ENCODE measurements around the gene MUC13. TPM values are rescaled to one million over a fixed set of nuclear protein-coding genes. Genes with fewer than 3 reads are reported as not detected.

The MUC13 gene
- total and polyA plus RNA-seq, 2 donors = not detected

DNA sequence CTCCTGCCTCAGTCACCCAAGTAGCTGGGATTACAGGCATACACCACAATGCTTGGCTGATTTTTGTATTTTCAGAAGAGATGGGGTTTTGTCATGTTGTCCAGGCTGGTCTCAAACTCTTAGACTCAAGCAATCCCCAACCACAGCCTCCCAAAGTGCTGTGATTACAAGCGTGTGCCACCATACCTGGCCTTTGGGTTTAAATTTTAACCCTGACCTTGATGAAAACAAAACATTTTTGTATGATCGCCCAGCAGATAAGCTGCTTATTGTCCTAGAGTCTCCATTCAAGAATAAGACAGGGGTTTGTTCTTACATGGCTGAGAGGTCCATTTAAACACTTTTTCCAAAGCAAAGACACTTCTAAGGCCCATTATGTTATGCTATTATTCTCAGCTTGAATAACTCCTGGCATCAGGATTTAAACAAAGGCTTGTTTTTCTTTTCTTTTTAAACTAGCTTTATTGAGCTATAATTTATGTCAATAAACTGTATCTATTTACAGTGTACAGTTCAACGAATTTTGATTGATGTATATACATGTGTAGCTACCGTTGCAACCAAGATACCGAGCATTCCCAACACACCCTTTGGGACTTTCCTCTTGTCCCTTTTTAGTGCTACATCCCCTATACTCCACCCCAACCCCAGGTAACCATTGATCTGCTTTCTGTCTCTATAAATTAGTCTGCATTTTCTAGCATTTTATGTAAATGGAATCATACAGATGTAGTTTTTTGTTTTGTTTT is 1.4 kb upstream of the MUC13 start:
- Histone ChIP-seq H3K36me3 (ENCODE audit: insufficient read depth) (no peaks in the 10 kb centered on the region), H3K4me1 (ENCODE audit: insufficient read depth) (no peaks in the 10 kb centered on the region), H3K4me3 (ENCODE audit: low read depth, low read length) (no peak overlapping the region), H3K27ac (ENCODE audit: low read depth) (no peak overlapping the region)
- 81% methylated on average over 5 of the region's 5 CpGs for WGBS
- DNase-seq (ENCODE audit: extremely low spot score) = no peak

DNA sequence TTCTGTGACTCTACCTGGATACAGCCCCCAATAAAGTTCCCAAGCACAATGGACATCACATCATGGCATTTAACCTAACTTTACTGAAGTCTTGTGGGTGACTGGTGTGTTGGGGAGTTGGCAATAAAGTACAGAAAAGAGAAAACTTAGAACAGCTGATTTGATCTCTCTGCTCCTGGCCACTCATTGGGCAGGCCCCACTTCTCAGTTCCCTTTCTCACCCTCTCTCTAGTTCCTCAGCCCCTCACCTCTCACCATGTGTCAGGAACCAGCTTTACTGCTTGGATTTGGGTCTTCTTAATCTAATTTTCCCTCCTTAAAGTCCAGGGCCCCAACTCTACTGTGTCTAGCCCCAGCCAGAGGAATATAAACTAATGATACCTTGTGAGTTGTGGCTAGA is 713 bp upstream of the MUC13 start:
- Histone ChIP-seq H3K36me3 (ENCODE audit: insufficient read depth) (no peaks in the 10 kb centered on the region), H3K27ac (ENCODE audit: low read depth) (no peak overlapping the region), H3K4me3 (ENCODE audit: low read depth, low read length) (no peak overlapping the region), H3K4me1 (ENCODE audit: insufficient read depth) (no peaks in the 10 kb centered on the region)
- DNase-seq (ENCODE audit: extremely low spot score) = no peak

DNA sequence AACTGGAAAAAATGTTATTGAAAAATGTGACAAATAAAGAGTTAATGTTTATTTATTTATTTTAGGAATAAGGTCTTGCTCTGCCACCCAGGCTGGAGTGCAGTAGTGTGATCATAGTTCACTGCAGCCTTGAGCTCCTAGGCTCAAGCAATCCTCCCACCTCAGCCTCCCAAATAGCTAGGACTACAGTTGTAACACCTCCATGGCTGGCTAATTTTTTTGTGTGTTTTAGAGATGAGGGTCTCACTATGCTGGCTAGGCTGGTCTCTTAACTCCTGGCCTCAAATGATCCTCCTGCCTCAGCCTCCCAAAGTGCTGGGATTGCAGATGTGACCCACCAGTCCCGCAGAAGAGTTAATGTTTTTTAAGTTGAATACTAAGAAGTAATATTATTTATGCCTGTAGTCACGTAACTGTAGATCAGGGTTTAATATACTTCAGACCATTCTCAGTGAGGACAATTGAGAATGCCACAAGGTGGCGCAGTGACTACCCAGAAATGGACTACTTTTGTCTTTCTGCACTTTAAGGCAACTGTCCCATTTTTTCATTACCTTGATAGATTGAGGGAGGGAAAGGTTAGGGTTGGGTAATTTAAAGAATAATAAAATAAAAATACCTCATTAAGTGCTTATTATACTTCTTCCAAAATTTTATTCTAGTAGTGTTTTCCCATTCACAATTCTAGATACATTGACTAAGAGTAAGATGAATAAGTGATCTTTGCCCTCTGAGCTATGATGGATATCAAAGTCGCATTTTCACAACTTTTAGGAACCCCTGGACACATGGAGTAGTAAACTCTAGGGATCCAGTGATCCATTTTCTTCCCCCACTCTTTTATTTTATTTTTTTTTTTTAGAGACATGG is 6.0 kb downstream of the MUC13 start:
- no peak for DNase-seq (ENCODE audit: extremely low spot score)
- H3K4me3 ChIP-seq (ENCODE audit: low read depth, low read length) = no peak overlapping the region
- no peak overlapping the region for H3K27ac ChIP-seq (ENCODE audit: low read depth)
- WGBS = 29% methylated on average over 4 of the region's 4 CpGs
- H3K36me3 ChIP-seq (ENCODE audit: insufficient read depth) = no peaks in the 10 kb centered on the region
- no peaks in the 10 kb centered on the region for H3K4me1 ChIP-seq (ENCODE audit: insufficient read depth)

DNA sequence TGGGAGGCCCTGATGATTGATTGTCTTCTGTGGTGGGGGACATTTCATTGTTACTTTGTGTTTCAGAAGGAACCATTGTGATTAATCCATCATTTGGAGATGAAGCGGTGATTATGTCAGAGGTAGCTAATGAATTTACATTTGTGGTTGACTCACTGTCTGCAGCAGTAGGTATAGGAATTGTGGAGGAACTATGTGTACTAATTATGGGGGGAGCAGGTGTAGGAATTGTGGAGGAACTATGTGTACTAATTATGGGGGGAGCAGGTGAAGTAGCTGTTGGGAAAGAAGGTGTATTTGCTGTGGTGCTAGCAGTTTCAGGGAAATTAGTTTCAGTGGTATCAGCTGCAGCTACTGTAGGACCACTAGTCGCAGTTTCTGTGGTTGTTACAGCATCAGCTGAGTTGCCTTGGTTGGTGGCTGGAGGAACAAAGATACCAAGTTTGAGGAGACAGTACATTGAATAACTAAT is 6.9 kb downstream of the MUC13 start:
- Histone ChIP-seq H3K27ac (ENCODE audit: low read depth) (no peak overlapping the region), H3K4me1 (ENCODE audit: insufficient read depth) (no peaks in the 10 kb centered on the region), H3K4me3 (ENCODE audit: low read depth, low read length) (no peak overlapping the region), H3K36me3 (ENCODE audit: insufficient read depth) (no peaks in the 10 kb centered on the region)
- WGBS = 93% methylated on average over 2 of the region's 2 CpGs
- DNase-seq (ENCODE audit: extremely low spot score) = no peak

DNA sequence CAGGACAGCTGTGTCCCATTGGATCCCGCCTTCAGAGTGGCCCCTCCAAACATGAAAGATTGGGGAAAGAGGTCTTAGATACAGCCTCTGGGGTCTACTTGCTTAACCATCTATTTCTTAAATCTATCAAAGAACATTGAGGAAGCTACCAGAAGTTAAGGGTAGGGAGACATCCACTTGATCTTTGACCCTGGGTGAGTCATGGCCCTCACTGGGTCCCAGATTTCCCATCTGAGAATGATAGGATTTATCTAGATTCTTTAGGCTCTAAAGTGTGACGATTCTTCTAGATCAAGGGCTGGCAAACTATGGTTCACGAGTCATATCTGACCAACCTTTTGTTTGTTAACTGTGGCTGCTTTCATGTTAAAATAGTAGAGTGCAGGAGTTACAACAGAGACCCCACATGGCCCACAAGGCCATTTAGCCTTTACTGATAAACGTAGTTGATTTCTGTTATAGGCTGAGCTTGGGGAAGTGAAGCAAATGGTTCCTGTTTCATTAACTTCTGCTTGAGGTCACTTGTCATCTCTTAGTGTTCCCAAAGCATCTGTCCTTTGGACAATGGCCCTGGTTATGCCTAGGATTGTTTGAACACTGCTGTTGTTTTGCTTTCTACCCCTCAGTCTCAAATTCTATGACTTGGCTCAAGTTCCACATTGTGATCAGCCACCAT is 8.0 kb downstream of the MUC13 start:
- no peak overlapping the region for H3K4me3 ChIP-seq (ENCODE audit: low read depth, low read length)
- no peaks in the 10 kb centered on the region for H3K4me1 ChIP-seq (ENCODE audit: insufficient read depth)
- H3K27ac ChIP-seq (ENCODE audit: low read depth) = no peak overlapping the region
- WGBS = 84% methylated on average over 4 of the region's 4 CpGs
- no peaks in the 10 kb centered on the region for H3K36me3 ChIP-seq (ENCODE audit: insufficient read depth)
- no peak for DNase-seq (ENCODE audit: extremely low spot score)

DNA sequence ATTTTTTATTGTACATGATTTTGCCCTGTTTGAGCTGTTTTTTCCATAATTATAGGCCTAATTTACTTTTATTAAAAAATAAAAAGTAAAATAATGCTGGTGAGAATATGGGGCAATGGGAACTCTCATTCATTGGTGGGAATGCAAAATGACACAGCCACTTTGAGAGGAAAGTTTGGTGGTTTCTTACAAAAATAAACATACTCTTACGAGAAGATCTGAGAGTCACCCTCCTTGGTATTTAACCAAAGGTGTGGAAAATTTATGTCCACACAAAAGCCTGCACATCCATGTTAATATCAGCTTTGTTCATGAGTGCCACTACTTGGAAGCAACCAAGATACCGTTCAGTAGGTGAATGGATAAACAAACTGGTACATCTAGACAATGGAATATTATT is 9.8 kb downstream of the MUC13 start:
- WGBS = 83% methylated on average over 2 of the region's 2 CpGs
- no peak for DNase-seq (ENCODE audit: extremely low spot score)
- Histone ChIP-seq H3K27ac (ENCODE audit: low read depth) (no peak overlapping the region), H3K4me3 (ENCODE audit: low read depth, low read length) (no peak overlapping the region), H3K36me3 (ENCODE audit: insufficient read depth) (no peaks in the 10 kb centered on the region), H3K4me1 (ENCODE audit: insufficient read depth) (no peaks in the 10 kb centered on the region)

DNA sequence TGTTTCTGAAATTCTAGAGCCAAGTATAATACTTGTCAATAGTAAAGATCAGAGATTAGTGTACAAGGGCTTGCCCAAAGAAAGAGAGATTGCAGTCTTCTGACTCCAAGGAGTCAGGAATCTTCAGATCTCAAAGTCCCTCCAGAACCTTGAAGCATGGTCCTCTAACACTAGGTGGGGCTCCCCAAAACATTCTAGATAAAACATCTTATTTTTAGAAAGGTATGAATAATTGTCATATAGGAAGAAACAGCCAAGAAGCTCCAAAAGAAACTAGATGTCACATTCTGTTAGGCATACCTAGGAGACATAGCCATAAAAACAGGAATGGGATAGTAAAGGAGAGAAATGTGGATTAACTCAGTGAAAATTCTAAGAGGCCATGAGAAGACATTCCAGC is 10.7 kb downstream of the MUC13 start:
- Histone ChIP-seq H3K4me3 (ENCODE audit: low read depth, low read length) (no peak overlapping the region), H3K4me1 (ENCODE audit: insufficient read depth) (no peaks in the 10 kb centered on the region), H3K36me3 (ENCODE audit: insufficient read depth) (no peaks in the 10 kb centered on the region), H3K27ac (ENCODE audit: low read depth) (no peak overlapping the region)
- no peak for DNase-seq (ENCODE audit: extremely low spot score)

DNA sequence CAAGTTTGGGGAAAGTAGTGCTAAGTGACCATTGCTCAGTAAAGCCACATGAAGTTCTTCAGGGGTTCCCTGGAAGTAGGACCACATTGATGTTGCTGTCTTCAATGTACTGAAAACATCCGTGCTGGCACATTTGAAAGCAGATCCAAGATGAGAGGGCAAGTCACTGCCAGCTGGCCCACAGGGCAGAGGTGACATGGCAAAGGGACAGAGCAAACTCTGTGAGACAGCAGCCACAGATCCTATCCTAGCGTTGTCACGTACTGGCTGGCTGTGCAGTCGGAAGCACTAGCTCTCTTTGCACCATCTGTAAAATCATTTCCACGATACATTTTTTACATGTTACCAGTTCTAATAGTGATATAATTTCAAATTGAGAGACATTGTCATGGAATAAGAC is 13.8 kb downstream of the MUC13 start:
- whole genome bisulfite sequencing = 93% methylated on average over 5 of the region's 5 CpGs
- no peak overlapping the region for H3K27ac ChIP-seq (ENCODE audit: low read depth)
- H3K36me3 ChIP-seq (ENCODE audit: insufficient read depth) = no peaks in the 10 kb centered on the region
- no peak overlapping the region for H3K4me3 ChIP-seq (ENCODE audit: low read depth, low read length)
- H3K4me1 ChIP-seq (ENCODE audit: insufficient read depth) = no peaks in the 10 kb centered on the region
- DNase-seq (ENCODE audit: extremely low spot score) = no peak

DNA sequence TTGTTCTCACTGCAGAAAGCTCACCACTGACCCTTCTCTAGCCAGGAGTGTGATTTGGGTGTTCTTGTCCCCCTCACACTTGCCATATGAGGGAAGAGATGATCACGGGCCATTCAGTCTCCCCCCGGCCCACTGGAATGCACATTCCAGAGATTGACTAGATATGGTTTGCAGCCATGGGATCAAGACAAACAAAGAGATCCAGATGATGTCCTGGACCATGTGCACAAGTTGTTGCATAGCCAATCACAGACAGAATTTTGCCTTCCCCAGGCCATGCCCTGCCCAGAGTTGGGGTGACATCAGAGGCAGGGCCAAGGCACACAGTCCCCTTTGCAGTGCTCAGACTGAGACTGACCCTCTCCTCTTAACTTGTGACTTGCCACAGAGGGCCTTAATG is 14.8 kb downstream of the MUC13 start:
- DNase-seq (ENCODE audit: extremely low spot score) = no peak
- Histone ChIP-seq H3K27ac (ENCODE audit: low read depth) (no peak overlapping the region), H3K36me3 (ENCODE audit: insufficient read depth) (no peaks in the 10 kb centered on the region), H3K4me3 (ENCODE audit: low read depth, low read length) (no peak overlapping the region), H3K4me1 (ENCODE audit: insufficient read depth) (no peaks in the 10 kb centered on the region)
- WGBS = 15% methylated on average over 2 of the region's 2 CpGs

DNA sequence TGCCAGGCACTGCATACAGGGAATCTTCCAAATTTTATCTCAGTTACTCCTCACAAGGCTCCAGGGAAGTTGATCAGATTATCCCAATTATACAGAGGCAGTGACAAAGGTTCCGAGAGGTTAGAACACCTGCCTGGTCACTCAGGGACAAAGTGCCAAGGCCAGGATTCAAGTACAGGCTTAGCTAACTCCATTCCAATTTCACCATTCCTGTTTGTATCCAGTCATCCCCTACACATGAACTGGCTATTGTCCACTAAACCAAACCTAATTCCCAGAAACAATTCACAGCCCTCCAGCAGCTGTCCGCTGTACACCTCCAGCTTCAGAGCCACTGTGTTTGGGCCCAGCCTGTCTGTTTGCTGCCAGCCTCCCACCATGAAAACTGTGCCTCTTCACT is 16.0 kb downstream of the MUC13 start:
- H3K36me3 ChIP-seq (ENCODE audit: insufficient read depth) = no peaks in the 10 kb centered on the region
- H3K4me3 ChIP-seq (ENCODE audit: low read depth, low read length) = no peak overlapping the region
- WGBS = over 99% methylated on average over 2 of the region's 2 CpGs
- H3K27ac ChIP-seq (ENCODE audit: low read depth) = no peak overlapping the region
- no peaks in the 10 kb centered on the region for H3K4me1 ChIP-seq (ENCODE audit: insufficient read depth)
- DNase-seq (ENCODE audit: extremely low spot score) = no peak

DNA sequence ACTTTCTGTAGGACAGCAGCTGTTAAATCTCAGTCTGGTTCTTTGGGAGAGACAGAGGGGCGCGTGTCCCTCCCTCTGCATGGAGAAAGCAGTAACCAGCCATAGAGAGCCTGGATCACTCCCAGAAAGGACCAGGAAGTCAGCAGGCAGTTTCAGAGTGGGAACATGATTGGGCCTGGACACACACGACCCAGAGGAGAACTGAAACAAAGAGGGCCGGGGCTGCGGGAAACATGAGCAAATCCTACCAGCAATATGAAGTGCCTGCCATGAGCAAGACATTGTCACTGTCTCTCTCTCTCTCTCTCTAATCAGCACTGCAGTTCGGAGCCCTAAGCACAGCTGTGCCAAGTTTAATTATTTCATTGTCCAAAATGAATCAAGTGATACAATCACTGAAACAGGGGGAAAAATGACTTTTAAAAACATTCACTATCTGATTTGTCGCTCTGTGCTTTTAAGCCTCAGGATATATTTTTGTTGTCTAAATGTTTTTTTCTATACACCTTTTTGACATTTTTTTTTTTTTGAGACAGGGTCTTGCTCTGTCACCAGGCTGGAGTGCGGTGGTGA is 17.6 kb downstream of the MUC13 start:
- DNase-seq (ENCODE audit: extremely low spot score) = no peak
- H3K4me3 ChIP-seq (ENCODE audit: low read depth, low read length) = no peak overlapping the region
- 63% methylated on average over 8 of the region's 8 CpGs for WGBS
- H3K4me1 ChIP-seq (ENCODE audit: insufficient read depth) = no peaks in the 10 kb centered on the region
- no peak overlapping the region for H3K27ac ChIP-seq (ENCODE audit: low read depth)
- no peaks in the 10 kb centered on the region for H3K36me3 ChIP-seq (ENCODE audit: insufficient read depth)

DNA sequence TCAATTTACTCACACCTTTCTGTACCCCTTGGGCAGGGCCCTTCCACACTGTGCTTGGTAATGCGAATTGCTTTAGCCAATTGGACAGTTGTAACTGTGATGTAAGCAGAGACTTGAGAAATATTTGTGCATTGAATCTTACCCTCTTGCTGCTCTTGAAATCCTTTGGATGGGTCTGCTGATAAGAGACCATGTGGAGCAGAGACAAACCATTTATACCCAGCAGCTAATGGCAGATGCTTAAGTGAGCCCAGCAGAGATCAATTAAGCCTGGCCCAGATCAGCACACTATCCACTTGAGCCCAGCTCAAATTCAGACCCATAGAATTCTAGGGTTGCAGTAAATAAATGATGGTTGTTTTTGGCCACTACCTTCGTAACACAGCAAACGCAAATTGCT is 19.3 kb downstream of the MUC13 start:
- no peak overlapping the region for H3K4me3 ChIP-seq (ENCODE audit: low read depth, low read length)
- no peak overlapping the region for H3K27ac ChIP-seq (ENCODE audit: low read depth)
- WGBS = 91% methylated on average over 3 of the region's 3 CpGs
- DNase-seq (ENCODE audit: extremely low spot score) = no peak
- no peaks in the 10 kb centered on the region for H3K36me3 ChIP-seq (ENCODE audit: insufficient read depth)
- no peaks in the 10 kb centered on the region for H3K4me1 ChIP-seq (ENCODE audit: insufficient read depth)

DNA sequence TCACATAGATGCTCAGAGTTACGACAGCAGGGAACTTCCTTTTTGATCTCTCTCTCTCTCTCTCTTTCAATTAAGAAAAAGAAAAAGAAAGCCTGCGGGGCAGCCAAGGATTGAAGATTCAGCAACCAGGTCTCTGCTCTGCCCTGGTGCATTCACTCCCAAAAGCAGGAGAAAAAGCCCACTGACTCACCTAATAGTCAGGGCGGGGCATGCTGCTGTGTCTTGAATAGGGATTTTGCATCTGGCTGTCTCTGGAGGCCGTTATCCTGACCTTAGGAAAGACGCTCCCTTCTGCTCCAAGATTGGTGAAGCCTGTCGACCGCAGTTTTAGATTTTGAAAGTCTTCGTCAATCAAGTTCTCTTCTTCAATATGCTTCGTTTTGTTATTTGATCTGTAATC is 26.6 kb downstream of the MUC13 start:
- Histone ChIP-seq H3K36me3 (ENCODE audit: insufficient read depth) (no peaks in the 10 kb centered on the region), H3K27ac (ENCODE audit: low read depth) (no peak overlapping the region), H3K4me3 (ENCODE audit: low read depth, low read length) (no peak overlapping the region), H3K4me1 (ENCODE audit: insufficient read depth) (no peaks in the 10 kb centered on the region)
- DNase-seq (ENCODE audit: extremely low spot score) = no peak
- WGBS = 72% methylated on average over 9 of the region's 9 CpGs
